K562 (cell line): Measurements from ENCODE around the gene DNAAF3. TPM values are rescaled to one million over a fixed set of nuclear protein-coding genes. Genes with fewer than 3 reads are reported as not detected.

Source experiments
- ASH1L ChIP-seq: fragments of 450-650 bp; IDR thresholded peaks from 2 replicates; pipeline ENCODE4 v1.6.1; 2018; ENCODE audit warnings: borderline replicate concordance, mild to moderate bottlenecking, low read depth; ENCODE audit not compliant: partially characterized antibody
- CC2D1A ChIP-seq: fragments of 450-650 bp; IDR thresholded peaks from 2 replicates; pipeline ENCODE4 v1.6.1; 2017; ENCODE audit warnings: mild to moderate bottlenecking
- CCAR2 ChIP-seq: fragments of 200-400 bp; formaldehyde crosslinking; IDR thresholded peaks from 2 replicates; pipeline ENCODE4 v1.6.1; 2017; ENCODE audit warnings: mild to moderate bottlenecking, low read depth, low read length
- DPF2 ChIP-seq: fragments of 450-650 bp; IDR thresholded peaks from 2 replicates; pipeline ENCODE4 v1.6.1; 2016
- KDM1A ChIP-seq, 2 experiments: fragments of 450-650 bp; IDR thresholded peaks; 2 replicates each; pipeline ENCODE4 v1.6.1; 2016; ENCODE audit warnings: mild to moderate bottlenecking in 2 of 2
- MTA3 ChIP-seq: fragments of 450-650 bp; formaldehyde crosslinking; IDR thresholded peaks from 2 replicates; pipeline ENCODE4 v1.6.1; 2017; ENCODE audit warnings: mild to moderate bottlenecking, borderline replicate concordance
- NR2C1 ChIP-seq, 2 experiments: fragments of 450-650 bp; IDR thresholded peaks; 2 replicates each; pipeline ENCODE4 v1.6.1; 2017; ENCODE audit warnings: mild to moderate bottlenecking in 2 of 2, antibody characterized with exemption in 1 of 2, inconsistent platforms in 1 of 2, missing compliant biosample characterization in 1 of 2, missing genetic modification characterization in 1 of 2
- SRSF9 ChIP-seq: fragments of 200-400 bp; formaldehyde crosslinking; IDR thresholded peaks from 2 replicates; pipeline ENCODE4 v1.6.1; 2017; ENCODE audit warnings: low read depth, low read length, borderline replicate concordance
- TAF9B ChIP-seq: fragments of 450-650 bp; IDR thresholded peaks from 2 replicates; pipeline ENCODE4 v1.6.1; 2018; ENCODE audit warnings: mild to moderate bottlenecking; ENCODE audit not compliant: partially characterized antibody
- TCF3 ChIP-seq: sonication (generic); formaldehyde crosslinking; IDR thresholded peaks from 2 replicates; pipeline ENCODE4 v1.4.0; 2020; ENCODE audit warnings: mild to moderate bottlenecking, missing genetic modification reagents
- ZBTB40 ChIP-seq, 2 experiments: fragments of 450-650 bp in 1 of 2; sonication (generic) in 1 of 2; formaldehyde crosslinking in 1 of 2; IDR thresholded peaks; 2 replicates each; pipeline versions ENCODE4 v1.7.1 to v1.9.0; 2016 to 2022; ENCODE audit warnings: inconsistent platforms in 1 of 2, mild to moderate bottlenecking in 1 of 2, missing genetic modification reagents in 1 of 2
- ZNF280B ChIP-seq: fragments of 250-450 bp; sonication (Bioruptor Pico); IDR thresholded peaks from 2 replicates; pipeline ENCODE4 v1.5.1; 2021; ENCODE audit warnings: mild to moderate bottlenecking
- ZNF507 ChIP-seq: conservative IDR thresholded peaks from 2 replicates; pipeline ENCODE4 v1.6.1; 2017; ENCODE audit warnings: missing genetic modification characterization, missing compliant biosample characterization
- ZNF512 ChIP-seq: IDR thresholded peaks from 2 replicates; pipeline ENCODE4 v1.6.1; 2016; ENCODE audit warnings: missing genetic modification characterization, missing compliant biosample characterization
- ZSCAN32 ChIP-seq: fragments of 450-650 bp; formaldehyde crosslinking; IDR thresholded peaks from 2 replicates; pipeline ENCODE4 v1.4.0; 2020; ENCODE audit warnings: mild to moderate bottlenecking, moderate library complexity
- polyA plus RNA-seq, 8 experiments: library from polyadenylated mRNA; depleted of rRNA in 4 of 8; stranded (reverse) in 5 of 8; unstranded in 3 of 8; fragments of >200 nt; fragmentation: Nextera tagmentation in 2 of 8; fragmentation: Illumina TruSeq in 1 of 8; extraction: Ambion mirVana in 2 of 8; extraction: Trizol in 1 of 8; gene quantifications; 2 replicates each; pipeline versions ENCODE4 v1.2.1 to v1.2.3, GENCODE V29; 2011 to 2014; ENCODE audit warnings: inconsistent platforms in 1 of 8, missing spikeins in 1 of 8
- total RNA-seq, 7 experiments: library from RNA; depleted of rRNA in 6 of 7; stranded (reverse); fragments of >200 nt in 6 of 7; fragmentation: Illumina TruSeq in 2 of 7; extraction: Trizol in 2 of 7; gene quantifications; 2 replicates each; pipeline versions ENCODE4 v1.2.1 to v1.2.3, GENCODE V29; 2011 to 2021; ENCODE audit warnings: low replicate concordance in 1 of 7

The DNAAF3 gene
- total and polyA plus RNA-seq, 9 of the 15 experiments (the other 6 are each of a cell fraction or from before 2014, with no cell fraction given): 21.6 to 61.5 (median 43.0) TPM

GRCh38 chr19:55152017-55152416 lies 14.4 kb downstream of the DNAAF3 start (continued):
- TF ChIP-seq ZBTB40 (IDR thresholded peaks at IDR 0.05): peak; percentile 98
- TF ChIP-seq ZBTB40 (CRISPR knock-in tag; IDR thresholded peaks at IDR 0.05): no peak
- TF ChIP-seq ZNF512: no peak; the same call in 1 of the 2 replicates
- no peak for TF ChIP-seq CCAR2
- no peak for TF ChIP-seq SRSF9
- TF ChIP-seq ASH1L: peak; percentile 84
- TF ChIP-seq TAF9B: no peak
- TF ChIP-seq KDM1A (IDR thresholded peaks at IDR 0.05): peak in 1 of 2 experiments; percentile 45; a peak in 1 of 4 replicates
- no peak for TF ChIP-seq TCF3 (CRISPR knock-in tag)
- TF ChIP-seq ZNF280B (CRISPR knock-in tag): no peak
- peak; percentile 55 for TF ChIP-seq DPF2
- TF ChIP-seq CC2D1A: peak; percentile 31; the same call in 1 of the 2 replicates
- peak; percentile 75 for TF ChIP-seq NR2C1 (IDR thresholded peaks at IDR 0.05)
- peak; percentile 47 for TF ChIP-seq NR2C1 (tag; IDR thresholded peaks at IDR 0.05)
- TF ChIP-seq ZSCAN32 (CRISPR knock-in tag): no peak
- no peak for TF ChIP-seq MTA3
- no peak for TF ChIP-seq ZNF507 (tag)
